Urinary bladder (tissue), 4 donors: ENCODE measurements around the gene FST. TPM values are rescaled to one million over a fixed set of nuclear protein-coding genes. Genes with fewer than 3 reads are reported as not detected.

Experiments used
- DNase-seq: peaks from one replicate; pipeline ENCODE4 v3.0.0-alpha.2; 2015; ENCODE audit errors: extremely low spot score
- H3K27ac ChIP-seq: one replicate; pipeline ENCODE4 v1.5.1; 2013; ENCODE audit warnings: low read depth, mild to moderate bottlenecking, moderate library complexity
- H3K36me3 ChIP-seq: one replicate; pipeline ENCODE4 v1.6.1; 2013; ENCODE audit warnings: mild to moderate bottlenecking, moderate library complexity; ENCODE audit not compliant: insufficient read depth
- H3K4me1 ChIP-seq: one replicate; pipeline ENCODE4 v1.6.1; 2013; ENCODE audit warnings: mild to moderate bottlenecking, moderate library complexity; ENCODE audit not compliant: insufficient read depth
- H3K4me3 ChIP-seq: one replicate; pipeline ENCODE4 v1.5.1; 2013; ENCODE audit warnings: low read depth, low read length
- whole genome bisulfite sequencing: extraction: QIAGEN DNeasy Blood & Tissue Kit; methylation state at CpG from one replicate; pipeline ENCODE4 v1.1.7; 2013; 5-methylcytosine and 5-hydroxymethylcytosine counted together
- polyA plus RNA-seq: library from polyadenylated mRNA; stranded (reverse); fragments of 200-250 nt; gene quantifications from one replicate; pipeline ENCODE4 v1.2.3, GENCODE V29; 2013
- total RNA-seq: library from RNA; depleted of rRNA; stranded (reverse); fragments of >200 nt; gene quantifications from one replicate; pipeline ENCODE4 v1.2.3, GENCODE V29; 2014
- donor health status: healthy with polysubstance abuse.
- donor health status: healthy.

Gene FST
- total and polyA plus RNA-seq, 2 donors = 8.2 to 19.7 TPM

GRCh38 chr5:53515988-53516387 lies 35.6 kb downstream of the FST start:
- Histone ChIP-seq H3K36me3 (no peaks in the 10 kb centered on the region), H3K4me3 (no peak overlapping the region), H3K4me1 (no peaks in the 10 kb centered on the region), H3K27ac (no peak overlapping the region)
- DNase-seq = no peak
- WGBS = 46% methylated on average over 6 of the region's 6 CpGs

DNA sequence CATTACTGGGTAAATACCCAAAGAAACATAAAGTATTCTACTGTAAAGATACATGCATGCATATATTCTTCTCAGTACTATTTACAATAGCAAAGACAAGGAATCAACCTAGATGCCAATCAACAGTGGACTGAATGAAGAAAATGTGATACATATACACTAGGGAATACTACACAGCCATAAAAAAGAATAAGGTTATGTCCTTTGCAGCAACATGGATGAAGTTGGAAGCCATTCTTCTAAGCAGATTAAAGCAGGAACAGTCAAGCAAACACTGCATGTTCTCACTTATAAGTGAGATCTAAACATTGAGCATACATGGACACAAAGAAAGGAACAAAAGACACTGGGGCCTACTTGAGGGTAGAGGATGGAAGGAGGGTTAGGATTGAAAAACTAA lies 40.4 kb downstream of the FST start:
- no peaks in the 10 kb centered on the region for H3K4me1 ChIP-seq
- H3K36me3 ChIP-seq = no peaks in the 10 kb centered on the region
- H3K27ac ChIP-seq = no peak overlapping the region
- DNase-seq = no peak
- H3K4me3 ChIP-seq = no peak overlapping the region

Other genes starting within 250 kb of the FST start
- 105 TPM for gene NDUFS4, start 80.0 kb downstream of the FST start, total RNA-seq
- gene NDUFS4, start 80.0 kb downstream of the FST start, polyA plus RNA-seq = 107 TPM